ENCODE data around the gene GJD2.
A peak's percentile ranks its signal among the peaks of the same experiment; 100 is the strongest.

Gene GJD2

GRCh38 chr15:34754674-34755418, at the start of gene GJD2:
GJD2 (minus strand) TSS chr15:34754998; CDS start chr15:34754488, 510 bp downstream.
- Histone ChIP-seq H3K9me3 (ENCODE audit: severe bottlenecking) (no peaks in the 10 kb centered on the region), H3K36me3 (ENCODE audit: low read depth) (no peaks in the 10 kb centered on the region), H3K27ac (ENCODE audit: poor library complexity, severe bottlenecking) (no peak within 1 kb of the TSS), H3K27me3 (ENCODE audit: insufficient read depth, poor library complexity, severe bottlenecking) (peaks cover 85% of the 10 kb centered on the region), H3K4me3 (ENCODE audit: severe bottlenecking) (peak within 1 kb of the TSS; percentile 17), H3K4me1 (ENCODE audit: insufficient read depth, poor library complexity, severe bottlenecking) (no peaks in the 10 kb centered on the region)
- DNase-seq (ENCODE audit: low spot score) (no peak), ATAC-seq (ENCODE audit: low read depth) (peak; percentile 70)
- no peak for TF ChIP-seq CTCF (IDR thresholded peaks at IDR 0.05; ENCODE audit: poor library complexity, severe bottlenecking)

- Histone ChIP-seq H3K36me3 (ENCODE audit: low read depth) (no peaks in the 10 kb centered on the region), H3K4me3 (ENCODE audit: severe bottlenecking) (no peak overlapping the region), H3K27me3 (ENCODE audit: insufficient read depth, poor library complexity, severe bottlenecking) (no peaks in the 10 kb centered on the region), H3K4me1 (ENCODE audit: insufficient read depth, poor library complexity, severe bottlenecking) (peaks cover 10% of the 10 kb centered on the region), H3K9me3 (ENCODE audit: severe bottlenecking) (no peaks in the 10 kb centered on the region), H3K27ac (ENCODE audit: poor library complexity, severe bottlenecking) (no peak overlapping the region)
- TF ChIP-seq CTCF (IDR thresholded peaks at IDR 0.05; ENCODE audit: poor library complexity, severe bottlenecking): no peak
- ATAC-seq (ENCODE audit: low read depth) (no peak), DNase-seq (ENCODE audit: low spot score) (no peak)
Observed at GRCh38 chr15:34804113-34804512, 49.3 kb upstream of the GJD2 start.

- no peak overlapping the region for H3K4me3 ChIP-seq (ENCODE audit: severe bottlenecking)
- H3K4me1 ChIP-seq (ENCODE audit: insufficient read depth, poor library complexity, severe bottlenecking): peaks cover 10% of the 10 kb centered on the region
- no peak for TF ChIP-seq CTCF (IDR thresholded peaks at IDR 0.05; ENCODE audit: poor library complexity, severe bottlenecking)
- no peaks in the 10 kb centered on the region for H3K36me3 ChIP-seq (ENCODE audit: low read depth)
- ATAC-seq (ENCODE audit: low read depth): peak; percentile 83
- no peaks in the 10 kb centered on the region for H3K27me3 ChIP-seq (ENCODE audit: insufficient read depth, poor library complexity, severe bottlenecking)
- H3K27ac ChIP-seq (ENCODE audit: poor library complexity, severe bottlenecking): no peak overlapping the region
- no peaks in the 10 kb centered on the region for H3K9me3 ChIP-seq (ENCODE audit: severe bottlenecking)
- DNase-seq (ENCODE audit: low spot score): no peak
Observed at GRCh38 chr15:34802803-34803750, 48.3 kb upstream of the GJD2 start.

GRCh38 chr15:34802371-34802770, 47.6 kb upstream of the GJD2 start:
- DNase-seq (ENCODE audit: low spot score): no peak
- Histone ChIP-seq H3K4me1 (ENCODE audit: insufficient read depth, poor library complexity, severe bottlenecking) (peaks cover 10% of the 10 kb centered on the region), H3K27me3 (ENCODE audit: insufficient read depth, poor library complexity, severe bottlenecking) (no peaks in the 10 kb centered on the region), H3K9me3 (ENCODE audit: severe bottlenecking) (no peaks in the 10 kb centered on the region), H3K4me3 (ENCODE audit: severe bottlenecking) (no peak overlapping the region), H3K36me3 (ENCODE audit: low read depth) (no peaks in the 10 kb centered on the region), H3K27ac (ENCODE audit: poor library complexity, severe bottlenecking) (no peak overlapping the region)
- no peak for ATAC-seq (ENCODE audit: low read depth)
- no peak for TF ChIP-seq CTCF (IDR thresholded peaks at IDR 0.05; ENCODE audit: poor library complexity, severe bottlenecking)

Measured in RWPE2 (cell line).